GM18909 (cell line): ENCODE measurements around the gene RAB9A.
"Not testable (repeated sequence)": the region's sequence is repeated elsewhere in the genome, so short reads cannot be mapped to it uniquely, and the experiment has no call there.

ENCODE experiments used
- ATAC-seq: cut with Tn5 transposase; IDR thresholded peaks from one replicate; pipeline ENCODE4 v1.9.1; 2021; ENCODE audit warnings: mild to moderate bottlenecking; ENCODE audit not compliant: unreplicated experiment, poor library complexity

The RAB9A gene

DNA sequence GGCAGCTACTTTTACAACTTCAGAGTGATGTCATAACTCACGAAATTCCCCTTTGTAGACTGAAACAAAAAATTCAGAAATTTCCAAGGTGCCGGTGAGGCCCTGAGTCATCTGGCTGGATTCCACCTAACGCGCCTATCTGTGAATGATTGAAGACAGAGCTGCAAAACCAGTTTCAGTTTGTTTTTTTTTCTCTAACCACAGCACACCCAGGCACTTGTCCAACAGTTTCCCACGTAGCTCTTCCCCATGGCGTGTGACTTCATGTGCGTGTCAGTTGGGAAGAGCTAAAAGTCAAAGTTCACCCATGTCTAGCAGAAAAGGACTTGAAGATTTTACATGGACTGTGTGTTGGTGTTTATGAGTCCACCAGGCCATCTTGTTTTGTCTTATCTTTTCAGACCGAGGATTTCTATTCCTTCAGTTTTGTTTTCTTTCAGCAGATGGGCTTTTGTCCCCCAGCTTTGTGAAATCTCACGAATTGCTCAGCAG lies 19.6 kb upstream of the RAB9A start:
- ATAC-seq: peak; percentile 85

DNA sequence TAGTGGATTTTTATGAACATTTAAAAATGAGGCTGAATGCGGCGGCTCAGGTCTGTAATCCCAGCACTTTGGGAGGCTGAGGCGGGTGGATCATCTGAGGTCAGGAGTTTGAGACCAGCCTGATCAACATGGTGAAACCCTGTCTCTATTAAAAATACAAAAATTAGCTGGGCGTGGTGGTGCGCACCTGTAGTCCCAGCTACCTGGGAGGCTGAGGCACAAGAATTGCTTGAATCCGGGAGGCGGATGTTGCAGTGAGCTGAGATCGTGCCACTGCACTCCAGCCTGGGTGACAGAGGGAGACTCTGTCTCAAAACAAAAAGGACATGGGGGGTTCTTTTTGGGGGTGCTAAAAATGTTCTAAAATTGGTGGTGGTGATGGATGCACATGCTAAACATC lies 19.2 kb upstream of the RAB9A start:
- not testable (repeated sequence) for ATAC-seq

- ATAC-seq: no peak
These were observed 18.7 kb upstream of the RAB9A start for GRCh38 chrX:13670197-13670596.

DNA sequence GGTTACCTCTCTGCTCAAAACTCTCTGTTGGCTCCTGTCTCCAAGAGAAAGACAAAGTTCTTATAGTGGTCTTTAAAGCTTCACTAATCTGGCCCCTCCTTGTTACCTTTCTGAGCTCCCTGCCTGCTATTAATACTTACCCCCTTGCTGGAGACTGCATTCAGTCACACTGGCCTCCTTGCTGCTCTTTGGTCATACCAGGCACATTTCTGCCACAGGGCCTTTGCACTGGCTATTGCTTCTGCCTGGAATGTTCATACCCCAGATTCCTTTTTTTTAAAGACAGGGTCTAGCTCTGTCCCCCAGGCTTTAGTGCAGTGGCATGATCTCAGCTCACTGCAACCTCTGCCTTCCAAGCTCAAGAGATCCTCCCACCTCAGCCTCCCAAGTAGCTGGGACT lies 15.9 kb upstream of the RAB9A start:
- ATAC-seq: no peak

GRCh38 chrX:13676885-13677284 lies 12.0 kb upstream of the RAB9A start:
- no peak for ATAC-seq

GRCh38 chrX:13679700-13680099 lies 9.2 kb upstream of the RAB9A start:
- not testable (repeated sequence) for ATAC-seq

GRCh38 chrX:13681595-13681994 lies 7.3 kb upstream of the RAB9A start:
- no peak for ATAC-seq

GRCh38 chrX:13684361-13684760 lies 4.6 kb upstream of the RAB9A start:
- no peak for ATAC-seq

GRCh38 chrX:13685126-13685763 lies 3.7 kb upstream of the RAB9A start:
- ATAC-seq: no peak

DNA sequence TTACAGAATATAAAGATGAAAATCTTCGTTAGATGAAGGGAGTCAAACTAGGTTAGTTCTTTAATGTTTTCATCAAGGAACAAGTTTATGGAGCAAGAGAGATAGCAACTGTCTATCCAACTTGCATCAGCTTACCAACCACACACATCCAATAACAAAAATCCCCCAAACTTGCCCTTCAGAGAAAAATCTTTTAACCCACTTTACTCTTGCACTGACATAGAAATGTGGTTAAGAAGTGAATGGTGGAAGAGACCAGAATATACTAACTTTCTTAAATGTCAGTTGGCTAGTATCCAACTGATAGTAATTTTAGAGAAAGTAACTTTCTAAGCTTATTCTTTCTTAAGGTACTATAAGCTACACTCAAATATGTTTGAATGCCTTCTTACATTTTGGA lies 1.7 kb upstream of the RAB9A start:
- no peak for ATAC-seq

DNA sequence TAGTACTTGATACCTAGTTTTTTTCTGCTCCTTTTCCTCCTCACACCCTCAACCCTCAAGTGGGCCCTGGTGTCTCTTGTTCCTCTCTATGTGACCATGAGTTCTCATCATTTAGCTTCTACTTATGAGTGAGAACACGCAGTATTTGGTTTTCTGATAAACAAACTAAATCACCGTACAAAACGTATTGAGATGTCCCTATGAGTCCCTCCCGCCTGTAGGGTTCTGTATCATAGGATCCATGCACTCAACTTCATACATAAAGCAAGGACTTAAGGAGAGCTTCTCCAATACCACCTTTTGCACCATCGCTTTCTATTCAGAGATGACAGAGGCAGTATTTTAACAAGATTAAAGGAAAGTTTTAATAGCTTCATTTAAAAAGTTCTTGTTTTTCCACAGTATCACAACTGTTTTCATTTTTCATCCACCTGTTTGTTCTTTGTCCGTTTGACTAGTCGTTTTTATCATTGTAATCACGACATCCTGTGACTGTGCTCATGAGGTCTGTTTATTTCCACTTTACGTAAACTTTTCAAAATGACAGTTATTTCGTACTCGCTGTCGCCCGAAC lies 457 bp upstream of the RAB9A start:
- no peak for ATAC-seq

GRCh38 chrX:13689741-13690211 lies 848 bp downstream of the RAB9A start:
- no peak for ATAC-seq

- no peak for ATAC-seq
These were observed 1.9 kb downstream of the RAB9A start for GRCh38 chrX:13690836-13691235.

DNA sequence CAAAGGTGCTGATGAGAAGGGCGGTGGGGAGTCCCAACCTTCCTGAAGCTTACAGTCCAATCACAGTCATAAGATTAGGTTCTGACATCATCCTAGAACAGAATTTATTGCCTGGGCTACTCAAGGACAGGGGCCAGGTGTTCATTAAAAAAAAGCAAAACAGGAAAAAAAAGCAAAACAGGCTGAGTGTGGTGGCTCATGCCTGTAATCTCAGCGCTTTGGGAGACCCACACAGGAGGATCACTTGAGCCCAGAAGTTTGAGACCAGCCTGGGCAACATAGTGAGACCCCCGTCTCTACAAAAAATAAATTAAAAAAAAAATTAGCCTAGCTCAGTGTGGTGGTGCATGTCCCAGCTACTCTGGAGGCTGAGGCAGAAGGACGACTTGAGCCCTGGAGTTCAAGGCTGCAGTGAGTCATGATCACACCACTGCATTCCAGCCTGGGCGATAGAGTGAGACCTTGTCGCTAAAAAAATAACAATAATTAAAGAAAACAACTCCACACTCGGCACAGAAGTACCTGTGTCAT lies 3.0 kb downstream of the RAB9A start:
- ATAC-seq: no peak

DNA sequence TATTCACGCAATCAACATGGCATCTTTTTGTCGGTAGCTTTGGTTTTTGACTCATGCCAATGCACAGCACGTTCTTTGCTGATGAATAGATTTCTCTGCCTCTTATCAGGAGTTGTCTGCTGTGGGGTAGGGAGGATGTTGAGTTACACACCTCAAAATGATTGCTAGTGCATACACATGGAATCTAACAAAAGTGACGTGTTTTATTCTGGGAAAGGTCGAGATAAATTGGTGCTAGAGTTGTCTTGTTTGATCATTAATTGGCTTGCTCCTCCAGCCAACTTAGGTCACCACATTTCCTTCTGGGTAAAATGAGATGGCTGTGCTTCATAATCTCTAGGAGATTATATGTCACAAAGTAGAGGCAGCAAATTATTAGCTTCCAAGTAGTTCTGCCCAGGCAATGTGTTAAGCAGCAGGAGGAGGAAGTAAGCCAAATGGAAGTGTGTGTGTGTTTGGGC lies 3.9 kb downstream of the RAB9A start:
- ATAC-seq: no peak

- no peak for ATAC-seq
These were observed 4.5 kb downstream of the RAB9A start for GRCh38 chrX:13693341-13693961.

DNA sequence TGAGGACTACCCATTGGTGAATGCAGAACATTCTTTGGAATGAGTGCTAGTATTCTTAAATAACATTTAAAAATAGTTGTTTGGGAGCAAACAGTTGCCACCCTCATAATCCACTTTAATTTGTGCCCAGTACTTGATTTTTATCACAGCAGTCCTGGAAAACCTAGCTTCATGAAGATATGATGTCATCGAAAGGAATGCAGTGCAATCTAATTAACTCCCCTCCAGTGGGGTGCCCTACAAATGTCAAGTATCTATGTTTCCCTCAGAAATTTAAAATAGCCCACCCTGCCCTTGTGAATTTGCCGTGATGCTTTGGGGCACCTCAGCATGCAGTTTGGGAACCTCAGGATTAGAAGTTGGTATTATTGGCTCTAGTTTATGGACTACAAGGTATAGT lies 5.4 kb downstream of the RAB9A start:
- no peak for ATAC-seq

GRCh38 chrX:13694983-13695382 lies 6.1 kb downstream of the RAB9A start:
- no peak for ATAC-seq

DNA sequence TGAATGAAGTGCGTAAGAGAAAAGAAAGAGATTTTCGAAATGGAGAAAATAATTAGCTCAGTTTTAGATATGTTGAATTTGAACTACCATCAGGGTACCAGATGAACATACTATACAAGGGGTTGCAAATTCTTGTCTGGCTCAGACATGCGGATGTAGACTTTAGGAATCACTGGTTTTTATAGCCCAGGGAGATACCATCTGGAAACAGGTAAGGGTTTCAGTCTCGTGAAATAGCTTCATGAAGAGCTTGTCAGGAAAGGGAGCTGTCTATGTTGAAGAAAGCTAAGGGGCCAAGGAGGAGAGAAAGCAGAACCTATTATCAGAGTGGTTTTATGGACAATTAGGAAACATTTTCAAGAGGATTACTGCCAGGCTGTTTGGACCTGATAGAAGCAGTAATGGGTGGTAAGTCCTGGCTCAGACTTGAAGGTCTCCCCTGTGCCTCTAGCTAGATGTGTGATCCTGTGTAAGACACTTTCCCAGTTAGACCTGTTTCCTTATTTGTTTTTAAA lies 6.7 kb downstream of the RAB9A start:
- no peak for ATAC-seq

- peak; percentile 61 for ATAC-seq
These were observed 8.5 kb downstream of the RAB9A start for GRCh38 chrX:13697455-13697854.

DNA sequence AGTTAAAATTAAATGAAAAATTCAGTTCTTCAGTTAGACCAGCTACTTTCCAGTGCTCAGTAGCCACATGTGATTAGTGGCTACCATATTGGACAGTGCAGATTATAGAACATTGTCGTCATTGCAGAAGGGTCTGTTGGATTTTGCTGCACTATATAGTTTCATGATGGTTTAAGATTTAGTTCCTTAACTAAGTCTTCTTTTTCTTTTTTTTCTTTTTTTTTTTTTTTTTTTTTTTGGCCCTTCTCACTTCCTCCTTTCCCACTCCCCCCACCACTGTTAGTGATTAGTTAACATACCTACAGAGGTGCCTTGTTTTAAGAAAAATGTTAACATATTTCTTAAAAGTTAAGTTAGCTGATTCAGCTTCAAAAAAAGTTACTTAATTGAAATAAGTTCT lies 9.0 kb downstream of the RAB9A start:
- peak; percentile 6 for ATAC-seq
